HG02885 (cell line): ENCODE data around the gene PSME1.

ENCODE experiments used
- ATAC-seq: cut with Tn5 transposase; IDR thresholded peaks from one replicate; pipeline ENCODE4 v1.9.1; 2021; ENCODE audit warnings: mild to moderate bottlenecking; ENCODE audit not compliant: unreplicated experiment, poor library complexity

Gene PSME1

DNA sequence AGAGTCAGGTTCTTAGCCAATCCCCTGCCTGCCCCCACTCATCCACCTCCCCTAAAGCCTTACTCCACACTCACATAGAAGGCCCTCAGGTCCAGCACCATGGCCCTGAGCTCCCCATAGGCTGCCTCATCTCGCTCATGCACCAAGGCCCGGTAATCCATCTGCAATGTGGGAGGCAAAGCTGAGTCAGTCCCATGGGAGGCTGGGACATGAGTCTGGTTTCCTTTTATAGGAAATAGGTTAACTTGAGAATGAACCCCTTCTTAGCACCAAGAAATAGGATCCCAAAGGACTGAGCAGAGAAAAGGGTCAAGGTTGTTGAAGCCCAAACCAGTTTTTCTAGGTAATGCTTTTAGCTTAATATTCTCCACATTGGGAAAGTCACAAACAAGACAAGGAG lies 7.5 kb downstream of the PSME1 start:
- ATAC-seq, result no peak

DNA sequence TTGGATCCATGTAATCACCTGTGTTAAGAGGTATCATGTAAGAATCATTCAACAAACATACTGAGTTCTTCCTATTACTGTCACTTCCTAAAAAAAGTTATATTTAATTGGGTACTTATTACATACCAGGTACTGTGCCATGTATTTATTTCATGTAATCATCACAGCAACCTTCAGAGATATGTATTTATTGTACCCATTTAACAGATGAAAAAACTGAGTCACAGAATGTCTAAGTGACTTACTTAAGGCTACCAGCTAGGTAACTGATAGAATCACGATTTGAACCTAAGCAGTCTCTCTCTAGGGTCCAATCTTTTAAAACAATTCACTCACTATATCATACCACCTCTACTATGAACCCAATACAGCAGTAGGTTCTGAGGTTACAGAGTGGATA lies 8.5 kb downstream of the PSME1 start:
- no peak for ATAC-seq

DNA sequence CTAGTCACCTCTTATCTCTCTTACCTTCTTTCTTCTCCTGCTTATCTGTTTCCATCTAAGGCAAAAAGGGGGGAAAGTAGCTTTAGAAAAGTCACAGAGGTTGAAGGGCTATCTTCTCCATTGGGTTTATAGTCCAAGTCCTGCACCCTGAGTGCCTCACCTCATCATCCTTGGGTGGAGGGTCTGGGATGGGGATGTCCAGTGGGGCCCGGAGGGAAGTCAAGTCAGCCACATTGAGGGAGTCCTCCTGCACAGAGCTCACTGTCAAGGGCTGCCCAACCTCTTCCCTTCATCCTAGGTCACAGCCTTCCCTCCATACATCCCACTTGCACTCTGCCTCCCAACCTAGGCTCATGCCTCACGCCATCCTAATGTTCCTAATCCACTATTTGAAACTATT lies 9.2 kb downstream of the PSME1 start:
- no peak for ATAC-seq

DNA sequence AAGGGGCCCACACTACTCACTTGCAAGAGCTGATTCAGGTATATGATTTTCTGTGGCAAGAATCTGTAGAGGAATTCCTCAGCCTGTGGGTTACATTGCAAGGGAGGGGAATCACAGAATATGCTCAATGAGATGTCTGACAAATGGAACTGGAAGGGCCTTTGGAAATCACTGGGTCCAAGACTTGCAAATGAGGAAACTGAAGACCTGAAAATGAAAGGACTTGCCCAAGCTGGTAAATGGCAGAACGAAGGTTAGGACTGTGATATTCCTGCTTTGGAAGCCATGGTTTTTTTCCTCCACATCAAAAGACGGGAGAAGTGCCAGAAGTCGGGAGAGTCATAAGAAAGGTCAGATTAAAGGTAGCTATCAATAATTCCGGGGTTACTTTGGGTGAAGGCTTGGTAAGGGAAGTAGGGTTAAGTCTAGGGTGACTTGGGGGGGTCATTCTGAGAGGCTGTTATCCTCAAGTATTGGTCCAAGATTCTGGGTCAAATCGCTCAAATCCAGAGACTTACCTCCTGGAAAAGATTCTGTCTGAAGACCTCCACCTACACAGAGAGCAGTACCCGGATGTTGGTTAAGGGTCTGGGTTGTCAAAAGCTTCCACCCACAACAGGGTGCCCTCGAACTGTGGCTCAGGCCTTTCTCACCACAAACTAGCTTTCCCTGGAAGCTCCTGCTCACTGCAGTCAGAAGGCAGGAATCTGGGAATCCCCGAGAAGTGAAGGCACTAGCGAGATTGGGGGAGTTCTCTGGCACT lies 9.9 kb downstream of the PSME1 start:
- ATAC-seq, result no peak

DNA sequence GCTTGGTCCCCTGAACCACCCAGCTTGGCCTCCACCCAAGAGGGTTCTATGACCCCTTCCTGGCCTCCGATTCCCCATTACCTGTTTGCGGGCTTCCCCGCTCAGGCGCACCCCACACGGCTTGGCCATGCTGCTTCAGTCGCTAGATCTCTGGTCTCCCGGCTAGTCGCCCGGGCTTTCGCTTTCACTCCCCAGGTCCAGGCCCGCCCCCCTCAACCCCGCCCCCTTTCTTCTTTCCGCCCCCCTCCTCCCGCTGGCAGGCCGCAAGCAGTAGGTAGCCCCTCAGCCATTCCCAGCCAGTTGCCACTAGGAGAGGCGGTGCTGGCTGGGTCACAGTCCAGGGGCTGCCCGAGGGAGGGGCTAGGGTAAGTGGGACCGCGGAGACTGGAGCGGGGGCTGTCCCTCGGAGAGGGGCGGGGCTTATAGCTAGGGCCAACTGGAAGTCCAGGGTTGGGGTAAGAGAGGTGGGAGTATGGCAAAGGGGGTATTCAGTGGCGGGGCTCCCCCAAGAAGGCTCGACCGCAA lies 10.5 kb downstream of the PSME1 start, which contains the start of gene PSME2:
PSME2 (minus strand) TSS at position 158 of the 525 bp plus-strand sequence; CDS start at position 129, 29 bp downstream.
- ATAC-seq, result peak; percentile 69

DNA sequence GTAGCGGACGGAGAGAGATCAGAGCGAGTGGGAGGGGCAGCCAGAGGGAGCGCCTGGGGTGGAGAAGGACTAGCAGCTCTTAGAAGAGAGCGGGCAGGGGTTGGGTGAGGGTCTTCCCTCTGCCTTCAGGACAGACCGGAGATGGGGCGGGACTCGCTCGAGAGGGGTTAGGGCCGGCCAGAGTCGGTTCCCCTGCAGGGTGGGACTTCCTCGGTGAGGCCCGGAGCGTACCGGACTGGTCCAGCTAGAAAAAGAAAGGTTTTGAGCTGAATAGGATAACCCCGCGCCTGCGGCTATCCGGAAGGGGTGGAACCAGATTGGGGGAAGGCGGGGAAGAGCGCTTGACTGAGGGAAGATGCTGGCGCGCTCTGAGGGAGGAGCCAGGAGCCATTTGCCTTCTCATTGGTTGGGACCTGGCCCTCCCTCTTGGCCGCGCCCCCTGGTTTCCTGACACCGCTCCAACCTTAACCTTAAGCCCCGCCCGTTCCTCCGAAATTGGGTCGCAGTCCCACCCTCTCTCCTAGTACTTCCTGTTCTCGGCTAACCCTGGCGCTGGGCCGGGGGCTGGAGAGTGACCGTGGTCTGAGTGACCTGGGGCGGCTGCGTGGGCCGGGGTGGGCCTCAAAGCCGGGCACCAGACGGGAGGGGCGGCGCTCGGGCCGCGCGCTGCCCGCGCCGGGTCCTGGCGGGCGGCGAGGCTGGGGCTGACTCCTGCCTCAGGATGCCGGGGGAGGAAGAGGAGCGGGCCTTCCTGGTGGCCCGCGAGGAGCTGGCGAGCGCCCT lies 11.2 kb downstream of the PSME1 start, which contains the start of gene RNF31:
RNF31 (plus strand) TSS at position 521 of the 783 bp plus-strand sequence; CDS start at position 722, 201 bp downstream.
- peak; percentile 86 for ATAC-seq

DNA sequence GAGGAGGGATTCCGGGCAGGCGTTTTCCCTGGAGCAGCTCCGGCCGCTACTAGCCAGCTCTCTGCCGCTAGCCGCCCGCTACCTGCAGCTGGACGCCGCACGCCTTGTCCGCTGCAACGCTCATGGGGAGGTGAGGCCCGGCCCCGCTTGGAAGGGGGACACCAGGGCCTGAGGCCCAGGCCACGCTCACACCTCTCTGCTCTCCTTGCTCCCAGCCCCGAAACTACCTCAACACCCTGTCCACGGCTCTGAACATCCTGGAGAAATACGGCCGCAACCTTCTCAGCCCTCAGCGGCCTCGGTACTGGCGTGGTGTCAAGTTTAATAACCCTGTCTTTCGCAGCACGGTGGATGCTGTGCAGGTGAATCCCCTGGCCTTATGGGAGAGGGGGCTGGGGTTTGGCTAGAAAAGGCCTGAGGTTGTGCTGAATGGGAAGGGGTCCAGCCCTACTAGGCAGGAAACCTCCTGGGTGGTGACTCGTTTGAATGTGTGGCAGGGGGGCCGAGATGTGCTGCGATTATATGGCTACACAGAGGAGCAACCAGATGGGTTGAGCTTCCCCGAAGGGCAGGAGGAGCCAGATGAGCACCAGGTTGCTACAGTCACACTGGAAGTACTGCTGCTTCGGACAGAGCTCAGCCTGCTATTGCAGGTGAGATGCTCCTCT lies 11.9 kb downstream of the PSME1 start:
- ATAC-seq, result no peak

DNA sequence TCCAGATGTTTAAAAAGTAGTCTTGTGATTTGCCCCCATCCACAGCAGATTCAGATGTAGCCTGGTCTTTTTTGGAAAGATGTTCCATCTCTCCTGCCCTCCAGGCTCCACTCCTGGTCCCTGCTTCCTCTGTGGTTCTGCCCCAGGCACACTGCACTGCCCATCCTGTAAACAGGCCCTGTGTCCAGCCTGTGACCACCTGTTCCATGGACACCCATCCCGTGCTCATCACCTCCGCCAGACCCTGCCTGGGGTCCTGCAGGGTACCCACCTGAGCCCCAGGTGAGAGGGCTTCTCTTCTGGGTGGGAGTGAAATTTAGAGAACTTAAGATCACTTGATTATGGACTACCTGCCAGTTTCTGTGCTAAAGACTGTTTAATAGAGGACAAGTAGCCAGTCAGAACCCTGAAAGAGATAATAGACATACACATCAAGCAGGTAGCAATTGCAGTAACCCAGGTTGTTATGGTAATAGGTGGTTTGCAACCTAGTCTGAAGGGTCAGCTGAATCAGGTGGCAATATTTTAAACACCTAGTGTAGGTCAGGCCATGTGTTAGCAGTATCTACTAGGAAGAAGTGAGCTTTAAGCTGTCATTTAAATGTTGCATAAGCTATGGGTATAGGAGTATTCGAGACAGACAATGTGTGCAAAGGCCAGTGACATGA lies 13.4 kb downstream of the PSME1 start:
- no peak for ATAC-seq

DNA sequence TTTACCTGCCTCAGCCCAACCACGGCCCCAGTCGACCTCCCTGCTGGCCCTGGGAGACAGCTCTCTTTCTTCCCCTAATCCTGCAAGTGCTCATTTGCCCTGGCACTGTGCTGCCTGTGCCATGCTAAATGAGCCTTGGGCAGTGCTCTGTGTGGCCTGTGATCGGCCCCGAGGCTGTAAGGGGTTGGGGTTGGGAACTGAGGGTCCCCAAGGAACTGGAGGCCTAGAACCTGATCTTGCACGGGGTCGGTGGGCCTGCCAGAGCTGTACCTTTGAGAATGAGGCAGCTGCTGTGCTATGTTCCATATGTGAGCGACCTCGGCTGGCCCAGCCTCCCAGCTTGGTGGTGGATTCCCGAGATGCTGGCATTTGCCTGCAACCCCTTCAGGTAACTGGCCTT lies 14.1 kb downstream of the PSME1 start:
- no peak for ATAC-seq

DNA sequence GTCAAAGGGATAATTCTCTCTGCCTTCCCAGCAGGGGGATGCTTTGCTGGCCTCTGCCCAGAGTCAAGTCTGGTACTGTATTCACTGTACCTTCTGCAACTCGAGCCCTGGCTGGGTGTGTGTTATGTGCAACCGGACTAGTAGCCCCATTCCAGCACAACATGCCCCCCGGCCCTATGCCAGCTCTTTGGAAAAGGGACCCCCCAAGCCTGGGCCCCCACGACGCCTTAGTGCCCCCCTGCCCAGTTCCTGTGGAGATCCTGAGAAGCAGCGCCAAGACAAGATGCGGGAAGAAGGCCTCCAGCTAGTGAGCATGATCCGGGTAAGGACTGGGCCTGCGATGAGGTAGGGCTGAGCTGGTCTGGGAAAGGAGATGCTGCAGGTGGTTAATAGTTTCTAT lies 14.6 kb downstream of the PSME1 start:
- no peak for ATAC-seq

DNA sequence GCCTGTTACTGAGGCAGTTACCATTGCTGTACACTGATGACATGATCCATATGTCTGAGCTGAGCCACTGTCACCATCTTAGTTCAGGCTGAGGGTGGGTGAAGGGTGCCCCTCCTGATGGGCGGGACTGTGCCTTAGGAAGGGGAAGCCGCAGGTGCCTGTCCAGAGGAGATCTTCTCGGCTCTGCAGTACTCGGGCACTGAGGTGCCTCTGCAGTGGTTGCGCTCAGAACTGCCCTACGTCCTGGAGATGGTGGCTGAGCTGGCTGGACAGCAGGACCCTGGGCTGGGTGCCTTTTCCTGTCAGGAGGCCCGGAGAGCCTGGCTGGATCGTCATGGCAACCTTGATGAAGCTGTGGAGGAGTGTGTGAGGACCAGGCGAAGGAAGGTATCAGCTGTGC lies 15.0 kb downstream of the PSME1 start:
- no peak for ATAC-seq

DNA sequence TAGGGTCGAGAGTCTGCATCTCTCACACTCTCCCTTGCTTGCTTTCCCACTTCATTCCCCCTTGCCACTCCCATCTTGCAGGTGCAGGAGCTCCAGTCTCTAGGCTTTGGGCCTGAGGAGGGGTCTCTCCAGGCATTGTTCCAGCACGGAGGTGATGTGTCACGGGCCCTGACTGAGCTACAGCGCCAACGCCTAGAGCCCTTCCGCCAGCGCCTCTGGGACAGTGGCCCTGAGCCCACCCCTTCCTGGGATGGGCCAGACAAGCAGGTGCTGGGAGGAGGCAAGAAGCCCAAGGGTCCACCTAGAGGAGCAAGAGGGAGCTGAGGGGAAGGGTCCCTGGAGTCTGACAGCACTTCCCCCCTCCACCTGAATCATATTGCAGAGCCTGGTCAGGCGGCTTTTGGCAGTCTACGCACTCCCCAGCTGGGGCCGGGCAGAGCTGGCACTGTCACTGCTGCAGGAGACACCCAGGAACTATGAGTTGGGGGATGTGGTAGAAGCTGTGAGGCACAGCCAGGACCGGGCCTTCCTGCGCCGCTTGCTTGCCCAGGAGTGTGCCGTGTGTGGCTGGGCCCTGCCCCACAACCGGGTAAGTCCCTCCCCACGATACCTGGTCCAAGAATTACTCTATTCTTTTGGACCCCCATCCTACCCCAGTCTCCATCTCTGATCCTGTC lies 15.5 kb downstream of the PSME1 start:
- ATAC-seq, result no peak

DNA sequence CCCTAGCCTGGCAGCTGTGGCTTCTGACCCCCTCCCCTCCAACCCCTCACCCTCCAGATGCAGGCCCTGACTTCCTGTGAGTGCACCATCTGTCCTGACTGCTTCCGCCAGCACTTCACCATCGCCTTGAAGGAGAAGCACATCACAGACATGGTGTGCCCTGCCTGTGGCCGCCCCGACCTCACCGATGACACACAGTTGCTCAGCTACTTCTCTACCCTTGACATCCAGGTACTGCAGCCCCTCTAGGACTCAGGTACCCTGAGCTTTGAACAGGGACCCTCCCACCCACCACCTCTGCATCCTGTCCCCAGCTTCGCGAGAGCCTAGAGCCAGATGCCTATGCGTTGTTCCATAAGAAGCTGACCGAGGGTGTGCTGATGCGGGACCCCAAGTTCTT lies 19.1 kb downstream of the PSME1 start:
- no peak for ATAC-seq

DNA sequence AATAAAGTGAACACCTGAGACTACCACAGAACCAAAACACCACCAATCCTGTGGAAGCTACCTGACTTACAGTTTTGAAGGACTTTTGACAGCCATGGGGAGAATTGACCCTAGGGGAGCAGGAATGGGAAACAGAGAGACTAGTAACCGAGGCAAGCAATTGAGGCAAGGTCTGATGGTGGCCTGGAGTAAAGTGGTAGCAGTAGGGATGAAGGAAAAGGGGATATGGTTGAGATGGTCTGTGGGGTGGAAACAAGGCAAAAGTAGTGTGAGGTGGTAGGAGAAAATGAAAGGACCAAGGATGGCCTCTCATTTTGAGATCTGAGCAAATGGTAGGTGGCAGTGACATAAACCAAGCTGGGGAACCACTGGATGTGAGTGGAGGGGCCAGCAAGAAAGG lies 20.8 kb downstream of the PSME1 start:
- ATAC-seq, result no peak

DNA sequence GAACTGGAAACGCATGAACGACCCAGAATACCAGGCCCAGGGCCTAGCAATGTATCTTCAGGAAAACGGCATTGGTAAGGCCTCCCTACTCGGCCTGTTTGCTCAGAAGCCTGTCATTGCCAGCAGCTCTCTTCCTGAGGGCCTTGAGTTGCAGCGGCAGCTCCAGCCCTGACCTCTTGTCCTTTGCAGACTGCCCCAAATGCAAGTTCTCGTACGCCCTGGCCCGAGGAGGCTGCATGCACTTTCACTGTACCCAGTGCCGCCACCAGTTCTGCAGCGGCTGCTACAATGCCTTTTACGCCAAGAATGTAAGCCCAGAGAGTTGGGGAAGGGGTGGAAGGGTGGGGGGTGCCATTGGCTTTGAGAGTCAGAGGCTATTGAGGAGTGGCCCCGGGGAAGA lies 21.3 kb downstream of the PSME1 start:
- no peak for ATAC-seq

DNA sequence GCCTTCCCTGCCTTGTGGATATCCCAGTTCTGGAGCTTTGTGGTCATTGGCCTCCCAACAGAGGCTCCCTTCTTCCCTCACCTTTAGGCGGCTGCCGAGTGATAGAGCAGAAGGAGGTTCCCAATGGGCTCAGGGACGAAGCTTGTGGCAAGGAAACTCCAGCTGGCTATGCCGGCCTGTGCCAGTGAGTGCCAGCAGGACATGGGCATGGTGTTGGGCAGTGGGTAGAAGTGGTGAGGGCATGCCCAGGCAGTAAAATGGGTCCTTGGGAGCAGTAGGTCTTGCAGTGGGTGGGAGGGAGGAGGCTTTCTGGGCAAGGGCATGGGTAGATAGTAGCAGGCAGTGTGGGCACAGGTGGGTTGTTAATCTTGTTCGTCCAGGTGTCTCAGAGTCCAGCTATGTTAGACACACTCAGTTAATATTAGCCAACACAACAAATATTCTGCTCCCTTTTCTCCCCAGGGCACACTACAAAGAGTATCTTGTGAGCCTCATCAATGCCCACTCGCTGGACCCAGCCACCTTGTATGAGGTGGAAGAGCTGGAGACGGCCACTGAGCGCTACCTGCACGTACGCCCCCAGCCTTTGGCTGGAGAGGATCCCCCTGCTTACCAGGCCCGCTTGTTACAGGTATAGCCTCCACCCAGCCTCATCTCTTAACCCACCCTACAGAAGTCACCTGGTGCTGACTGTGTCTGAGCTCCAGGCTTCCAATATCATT lies 23.9 kb downstream of the PSME1 start:
- no peak for ATAC-seq

DNA sequence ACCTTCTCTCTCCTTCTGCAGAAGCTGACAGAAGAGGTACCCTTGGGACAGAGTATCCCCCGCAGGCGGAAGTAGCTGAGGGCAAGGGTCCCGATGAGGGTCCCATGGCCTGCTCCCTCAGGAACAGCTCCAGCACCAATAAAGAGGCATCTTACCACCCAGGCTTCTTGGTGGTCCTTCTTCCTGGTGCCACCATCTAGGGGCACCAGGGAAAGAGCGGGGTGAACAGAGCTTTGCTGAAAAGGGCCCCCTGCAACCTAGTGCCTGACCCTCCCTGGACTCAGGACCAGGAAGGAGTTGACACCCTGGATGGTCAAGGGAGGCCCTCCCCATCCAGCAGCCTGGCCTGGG lies 24.5 kb downstream of the PSME1 start:
- ATAC-seq, result no peak

DNA sequence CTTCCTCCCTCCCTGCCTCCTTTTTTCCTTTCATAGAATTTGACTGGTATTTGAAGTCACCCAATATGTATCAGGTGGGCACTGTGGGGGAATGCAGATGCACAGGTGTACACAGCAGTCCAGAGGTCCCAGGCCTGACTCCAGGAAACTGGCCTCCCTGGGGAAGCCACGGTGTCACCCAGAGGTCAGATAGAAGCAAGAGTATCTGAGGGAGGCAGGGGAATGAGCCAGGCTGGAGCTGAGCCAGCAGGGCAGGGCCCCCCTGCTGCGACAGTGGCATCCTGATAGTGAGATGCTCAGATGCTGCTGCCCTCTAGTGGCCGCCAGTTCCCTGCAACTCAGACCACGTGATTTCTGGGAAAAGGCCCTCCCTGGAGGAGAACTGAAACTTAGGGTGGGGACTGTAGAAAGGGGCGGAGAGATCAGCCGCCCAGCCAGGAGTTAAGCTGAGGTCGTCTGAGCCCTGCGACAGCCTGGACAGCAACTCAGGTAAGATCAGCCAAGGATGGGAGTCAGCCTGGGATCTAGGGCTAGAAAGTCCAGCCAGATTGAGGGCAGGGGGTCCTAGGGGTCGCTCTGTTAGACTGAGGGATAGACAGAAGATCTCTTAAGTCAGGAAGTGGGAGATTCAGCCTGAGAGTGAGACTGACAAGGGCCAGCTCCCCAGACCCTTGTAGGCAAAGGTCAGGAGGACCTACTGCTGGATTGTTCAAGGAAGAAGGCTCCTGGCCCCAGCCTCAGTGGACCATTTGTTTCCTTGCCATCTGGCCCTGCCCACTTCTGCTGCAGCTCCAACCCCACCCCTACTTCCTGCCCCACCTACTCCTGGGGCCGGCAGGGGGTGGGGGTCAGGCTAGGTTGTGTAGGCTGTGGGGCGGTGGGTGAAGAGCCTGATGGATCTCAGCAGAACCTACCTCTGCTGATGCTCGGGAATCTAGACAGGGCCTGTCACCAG lies 25.1 kb downstream of the PSME1 start, which contains the start of gene IRF9:
IRF9 (plus strand) TSS at position 416 of the 955 bp plus-strand sequence. CDS start 880 bp downstream, outside the sequence.
- peak; percentile 87 for ATAC-seq
